ENCODE results near the gene C9orf153.
A peak's percentile ranks its signal among the peaks of the same experiment; 100 is the strongest.
"Not testable (repeated sequence)": the region's sequence is repeated elsewhere in the genome, so short reads cannot be mapped to it uniquely, and the experiment has no call there.

The C9orf153 gene

GRCh38 chr9:86262492-86262891 lies 3.0 kb upstream of the C9orf153 start:
- DNase-seq: no peak

DNA sequence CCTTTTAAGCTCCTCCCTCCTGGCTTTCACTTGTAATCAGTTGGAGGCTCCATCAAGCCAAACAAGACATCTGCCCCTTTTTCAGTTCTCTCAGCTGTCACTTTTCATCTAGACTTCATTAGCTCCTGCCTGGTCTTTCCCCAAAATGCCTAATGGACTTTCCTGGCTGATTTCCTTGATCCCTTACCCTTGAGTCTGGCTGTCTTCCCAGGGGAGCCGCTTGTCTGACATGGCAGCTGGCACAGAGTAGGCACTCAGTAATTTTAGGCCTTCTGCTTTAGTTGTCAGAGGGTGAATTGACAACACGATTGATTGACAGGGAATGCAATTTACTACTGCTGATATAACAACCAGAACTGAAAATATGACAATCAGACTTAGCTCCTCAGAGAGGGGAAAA lies 2.1 kb downstream of the C9orf153 start:
- DNase-seq: no peak

GRCh38 chr9:86256653-86257052 lies 2.8 kb downstream of the C9orf153 start:
- no peak for DNase-seq

DNA sequence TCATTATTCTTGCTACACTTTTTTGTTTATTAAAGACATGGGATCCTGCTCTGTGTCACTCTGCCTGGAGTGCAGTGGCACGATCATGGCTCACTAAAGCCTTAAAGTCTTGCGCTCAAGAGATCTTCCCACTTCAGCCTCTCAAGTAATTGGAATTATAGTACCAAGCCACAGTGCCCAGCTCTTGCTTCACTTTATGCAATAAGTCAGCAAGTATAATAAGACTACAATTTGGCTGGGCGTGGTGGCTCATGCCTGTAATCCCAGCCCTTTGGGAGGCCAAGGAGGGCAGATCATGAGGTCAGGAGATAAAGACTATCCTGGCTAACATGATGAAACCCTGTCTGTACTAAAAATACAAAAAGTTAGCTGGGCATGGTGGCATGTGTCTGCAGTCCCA lies 5.9 kb downstream of the C9orf153 start:
- DNase-seq: no peak

GRCh38 chr9:86252870-86253269 lies 6.6 kb downstream of the C9orf153 start:
- no peak for DNase-seq

- DNase-seq: no peak
These were observed 9.3 kb downstream of the C9orf153 start for GRCh38 chr9:86250123-86250522.

DNA sequence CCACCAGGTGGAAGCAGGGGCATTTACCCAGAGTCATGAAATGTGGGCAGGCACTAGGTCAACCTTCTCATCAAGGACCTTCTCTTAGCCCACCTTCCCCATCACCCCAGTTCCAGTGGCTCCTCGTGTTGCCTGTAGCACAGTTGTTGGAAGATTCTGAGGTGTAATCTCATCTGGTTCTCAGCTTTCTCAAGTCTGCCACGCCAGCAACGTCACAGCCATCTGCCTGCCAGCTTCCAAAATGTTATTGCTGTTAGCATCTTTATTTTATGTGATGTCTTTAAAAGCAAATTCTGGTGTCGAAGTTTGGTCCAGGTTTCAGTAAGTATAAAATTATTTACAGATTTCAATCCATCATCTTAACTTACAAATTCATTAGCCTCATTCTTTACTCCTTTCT lies 10.7 kb downstream of the C9orf153 start:
- no peak for DNase-seq

- DNase-seq: no peak
These were observed 12.7 kb downstream of the C9orf153 start for GRCh38 chr9:86246752-86247161.

- DNase-seq: no peak
These were observed 17.4 kb downstream of the C9orf153 start for GRCh38 chr9:86242071-86242470.

DNA sequence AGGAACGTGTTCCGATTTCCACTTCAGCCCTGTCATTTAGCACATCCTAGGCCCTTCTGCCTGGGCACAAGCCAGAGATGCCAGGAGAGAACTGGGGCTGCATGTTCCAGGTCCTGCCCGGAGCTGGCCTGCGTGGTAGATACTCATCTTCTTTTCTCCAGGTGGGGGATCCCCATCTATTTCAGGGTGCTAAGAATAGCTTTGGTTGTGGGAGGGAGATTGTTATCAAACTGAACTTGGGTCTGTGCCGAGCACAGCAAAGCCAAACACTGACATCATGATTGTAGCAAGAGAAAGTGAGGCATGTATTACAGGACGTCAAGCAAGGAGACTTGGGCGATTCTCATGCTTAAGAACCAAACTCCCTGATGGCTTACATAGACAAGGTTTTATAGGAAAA lies 18.2 kb downstream of the C9orf153 start:
- DNase-seq: no peak

DNA sequence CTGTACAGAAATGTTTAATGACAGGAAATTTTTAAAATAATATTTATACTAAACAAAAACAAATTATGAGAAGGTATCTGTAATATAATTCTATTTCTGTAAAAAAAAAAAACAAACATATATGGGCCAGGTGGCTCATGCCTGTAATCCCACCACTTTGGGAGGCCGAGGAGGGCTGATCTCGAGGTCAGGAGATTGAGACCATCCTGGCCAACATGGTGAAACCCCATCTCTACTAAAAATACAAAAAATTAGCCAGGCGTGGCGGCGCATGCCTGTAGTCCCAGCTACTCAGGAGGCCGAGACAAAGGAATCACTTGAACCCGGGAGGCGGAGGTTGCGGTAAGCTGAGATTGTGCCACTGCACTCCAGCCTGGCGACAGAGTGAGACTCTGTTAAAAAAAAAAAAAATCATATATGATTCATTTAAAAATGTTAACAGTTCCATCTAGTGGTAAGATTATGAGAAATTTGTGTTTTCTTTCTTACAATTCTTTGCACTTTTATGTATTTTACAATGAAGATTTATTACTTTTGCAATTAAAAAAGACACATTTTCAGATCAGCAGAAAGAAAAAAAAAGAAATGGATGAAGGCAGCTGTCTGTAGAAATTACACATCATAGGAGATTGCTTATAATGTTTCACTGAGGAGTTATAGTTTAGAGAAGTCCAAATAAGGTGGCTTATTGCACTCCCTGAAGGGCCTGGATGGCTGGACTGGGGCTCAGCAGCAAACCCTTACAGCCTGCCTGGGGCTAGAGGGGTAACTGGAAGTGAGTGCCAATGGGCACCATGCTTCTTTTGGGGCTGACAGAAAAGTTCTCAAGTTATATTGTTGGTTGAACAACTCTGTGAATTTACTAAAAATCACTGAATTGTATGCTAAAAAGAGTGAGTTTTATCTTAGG lies 20.3 kb downstream of the C9orf153 start:
- no peak for DNase-seq

DNA sequence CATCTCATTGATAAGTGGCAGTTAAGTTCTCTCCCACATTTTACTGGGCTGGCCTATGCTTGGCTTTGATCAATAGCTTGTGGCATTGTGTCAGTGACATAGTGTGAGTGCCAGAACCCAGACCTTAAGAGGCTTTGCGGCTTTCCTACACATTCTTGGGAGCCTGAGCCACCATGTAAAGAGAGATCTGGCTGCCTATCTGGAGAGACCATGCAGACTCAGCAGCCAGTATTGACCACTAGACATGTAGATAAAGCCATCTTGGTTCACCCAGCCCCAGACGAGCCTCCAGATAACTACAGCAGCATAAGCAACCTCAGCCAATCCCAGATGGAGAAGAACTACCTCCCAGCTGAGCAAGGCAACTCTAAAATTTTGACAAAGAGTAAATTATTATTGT lies 28.6 kb downstream of the C9orf153 start:
- no peak for DNase-seq

DNA sequence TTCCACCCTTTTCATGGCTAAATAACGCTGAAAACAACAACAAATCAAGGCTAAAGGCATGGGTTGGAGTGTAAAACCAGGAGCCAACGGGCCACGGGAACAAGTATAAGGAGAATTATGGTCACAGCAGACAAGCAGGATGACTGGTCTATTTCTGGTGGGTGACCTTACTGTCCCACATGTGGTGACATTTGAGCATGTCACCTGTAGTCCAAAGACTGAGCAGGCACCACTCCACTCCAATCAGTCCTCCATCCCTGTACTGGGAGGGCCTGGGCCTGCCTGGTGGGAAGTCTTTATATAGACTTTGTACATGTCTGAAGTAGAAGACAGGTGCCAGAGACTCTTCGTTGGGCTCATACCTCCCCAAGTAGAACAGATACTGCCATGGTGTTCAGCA lies 36.8 kb downstream of the C9orf153 start:
- no peak for DNase-seq

GRCh38 chr9:86219606-86220005 lies 39.9 kb downstream of the C9orf153 start:
- DNase-seq: no peak

DNA sequence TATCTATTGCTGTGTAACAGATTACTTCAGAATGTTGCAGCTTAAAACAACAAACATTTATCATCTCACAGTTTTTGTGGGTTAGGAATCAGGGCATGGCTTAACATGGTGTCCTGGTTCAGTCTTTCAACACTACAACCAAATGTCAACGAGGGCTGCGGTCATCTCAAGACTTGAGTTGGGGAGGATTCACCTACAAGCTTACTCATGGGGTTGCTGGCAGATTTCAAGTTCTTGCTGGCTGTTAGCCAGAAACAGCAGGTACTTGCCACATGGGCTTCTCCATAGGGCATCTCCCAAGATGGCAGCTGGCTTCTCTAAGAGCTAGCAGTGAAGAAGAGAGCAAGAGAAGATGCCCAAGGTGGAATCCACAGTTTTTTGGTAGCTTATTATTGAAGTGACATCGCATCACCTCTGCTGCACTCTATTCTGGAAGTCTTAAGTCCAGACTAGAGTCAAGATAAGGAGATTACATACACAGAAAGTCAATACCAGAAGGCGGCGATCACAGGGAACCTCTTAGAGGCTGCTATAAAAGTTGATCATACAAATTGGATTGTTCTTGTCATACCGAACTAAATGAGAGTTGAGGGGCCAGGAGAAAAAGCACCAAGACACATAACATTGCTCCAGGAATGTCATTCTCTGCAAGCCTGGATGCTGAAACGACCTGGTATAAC lies 42.2 kb downstream of the C9orf153 start:
- no peak for DNase-seq

- no peak for DNase-seq
These were observed 52.3 kb downstream of the C9orf153 start for GRCh38 chr9:86207193-86207592.

GRCh38 chr9:86202338-86202882 lies 57.0 kb downstream of the C9orf153 start:
- DNase-seq: peak; percentile 46

- DNase-seq: no peak
These were observed 57.8 kb downstream of the C9orf153 start for GRCh38 chr9:86201474-86202337.

- DNase-seq: peak; percentile 13
These were observed 58.8 kb downstream of the C9orf153 start for GRCh38 chr9:86200599-86201162.

- no peak for DNase-seq
These were observed 66.4 kb downstream of the C9orf153 start for GRCh38 chr9:86193088-86193487.

DNA sequence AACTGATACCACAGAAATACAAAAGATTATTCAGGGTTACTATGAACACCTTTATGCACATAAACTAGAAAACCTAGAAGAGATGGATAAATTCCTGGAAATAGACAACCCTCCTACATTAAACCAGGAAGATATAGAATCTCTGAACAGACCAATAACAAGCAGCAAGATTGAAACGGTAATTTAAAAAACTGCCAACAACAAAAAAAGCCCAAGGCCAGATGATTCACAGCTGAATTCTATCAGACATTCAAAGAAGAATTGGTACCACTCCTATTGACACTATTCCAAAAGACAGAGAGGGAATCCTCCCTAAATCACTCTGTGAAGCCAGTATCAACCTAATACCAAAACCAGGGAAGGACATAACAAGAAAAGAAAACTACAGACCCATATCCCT lies 68.8 kb downstream of the C9orf153 start:
- not testable (repeated sequence) for DNase-seq

DNA sequence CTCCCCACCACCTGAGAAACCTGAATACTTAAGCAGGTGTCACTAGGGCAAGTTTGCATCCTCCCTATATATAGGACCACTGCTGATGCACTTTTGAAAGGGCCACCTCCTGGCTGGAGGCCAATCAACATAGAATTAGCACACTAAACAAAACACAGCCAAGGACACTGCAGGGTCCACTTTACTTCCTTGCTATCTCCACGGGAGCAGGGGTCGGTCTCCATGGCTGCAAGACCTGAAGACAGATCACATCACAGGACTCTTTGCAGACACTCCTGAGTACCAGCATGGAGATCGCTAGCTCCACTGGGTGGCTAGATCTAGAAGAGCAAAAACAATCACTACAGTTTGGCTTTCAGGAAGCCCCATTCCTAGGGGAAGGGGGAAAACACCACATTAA lies 72.3 kb downstream of the C9orf153 start:
- DNase-seq: no peak

GRCh38 chr9:86186696-86187095 lies 72.8 kb downstream of the C9orf153 start:
- DNase-seq: no peak

Measured in CD4-positive, alpha-beta T cell treated with Interleukin-10 for 1 hour (primary cell).